ENCODE data around the gene ROR1.

Gene ROR1

GRCh38 chr1:64135462-64136223 is 361.8 kb downstream of the ROR1 start:
- Mint-ChIP-seq H3K4me3 (no peak overlapping the region), H3K36me3 (no peaks in the 10 kb centered on the region), H3K9me3 (no peaks in the 10 kb centered on the region), H3K27me3 (peaks cover 2% of the 10 kb centered on the region), H3K4me1 (no peaks in the 10 kb centered on the region), H3K27ac (no peak overlapping the region)
- ATAC-seq (ENCODE audit: low read depth), result no peak
- DNase-seq (ENCODE audit: low spot score in 2 of 2), result no peak

GRCh38 chr1:64136296-64136695 is 362.5 kb downstream of the ROR1 start:
- DNase-seq (ENCODE audit: low spot score in 2 of 2) (no peak), ATAC-seq (ENCODE audit: low read depth) (no peak)
- peaks cover 2% of the 10 kb centered on the region for H3K27me3 Mint-ChIP-seq
- no peak overlapping the region for H3K27ac Mint-ChIP-seq
- no peaks in the 10 kb centered on the region for H3K9me3 Mint-ChIP-seq
- H3K36me3 Mint-ChIP-seq, result no peaks in the 10 kb centered on the region
- no peaks in the 10 kb centered on the region for H3K4me1 Mint-ChIP-seq
- no peak overlapping the region for H3K4me3 Mint-ChIP-seq

- Mint-ChIP-seq H3K27me3 (peaks cover 2% of the 10 kb centered on the region), H3K4me1 (no peaks in the 10 kb centered on the region), H3K36me3 (no peaks in the 10 kb centered on the region), H3K27ac (no peak overlapping the region), H3K9me3 (no peaks in the 10 kb centered on the region), H3K4me3 (no peak overlapping the region)
- DNase-seq (ENCODE audit: low spot score in 2 of 2) (peak; percentile 61 to 62), ATAC-seq (ENCODE audit: low read depth) (peak; percentile 55)
These were observed 363.1 kb downstream of the ROR1 start for GRCh38 chr1:64136752-64137411.

GRCh38 chr1:64137412-64137803 is 363.6 kb downstream of the ROR1 start:
- Mint-ChIP-seq H3K4me1 (no peaks in the 10 kb centered on the region), H3K9me3 (no peaks in the 10 kb centered on the region), H3K27me3 (peaks cover 2% of the 10 kb centered on the region), H3K36me3 (no peaks in the 10 kb centered on the region), H3K27ac (no peak overlapping the region), H3K4me3 (no peak overlapping the region)
- no peak for DNase-seq (ENCODE audit: low spot score in 2 of 2)
- no peak for ATAC-seq (ENCODE audit: low read depth)

GRCh38 chr1:64139877-64140276 is 366.1 kb downstream of the ROR1 start:
- Mint-ChIP-seq H3K4me3 (no peak overlapping the region), H3K9me3 (no peaks in the 10 kb centered on the region), H3K4me1 (no peaks in the 10 kb centered on the region), H3K27ac (no peak overlapping the region), H3K27me3 (peaks cover 7% of the 10 kb centered on the region), H3K36me3 (no peaks in the 10 kb centered on the region)
- no peak for DNase-seq (ENCODE audit: low spot score in 2 of 2)
- ATAC-seq (ENCODE audit: low read depth), result no peak

- no peaks in the 10 kb centered on the region for H3K4me1 Mint-ChIP-seq
- H3K9me3 Mint-ChIP-seq, result no peaks in the 10 kb centered on the region
- no peak overlapping the region for H3K27ac Mint-ChIP-seq
- no peak for ATAC-seq (ENCODE audit: low read depth)
- H3K4me3 Mint-ChIP-seq, result no peak overlapping the region
- no peaks in the 10 kb centered on the region for H3K36me3 Mint-ChIP-seq
- peaks cover 7% of the 10 kb centered on the region for H3K27me3 Mint-ChIP-seq
- no peak for DNase-seq (ENCODE audit: low spot score in 2 of 2)
These were observed 366.8 kb downstream of the ROR1 start for GRCh38 chr1:64140596-64140995.

- H3K36me3 Mint-ChIP-seq, result no peaks in the 10 kb centered on the region
- no peaks in the 10 kb centered on the region for H3K4me1 Mint-ChIP-seq
- H3K9me3 Mint-ChIP-seq, result no peaks in the 10 kb centered on the region
- no peak overlapping the region for H3K4me3 Mint-ChIP-seq
- no peak for DNase-seq (ENCODE audit: low spot score in 2 of 2)
- no peak overlapping the region for H3K27ac Mint-ChIP-seq
- no peak for ATAC-seq (ENCODE audit: low read depth)
- H3K27me3 Mint-ChIP-seq, result peaks cover 5% of the 10 kb centered on the region
These were observed 373.4 kb downstream of the ROR1 start for GRCh38 chr1:64147045-64147724.

GRCh38 chr1:64147759-64148158 is 373.9 kb downstream of the ROR1 start:
- Mint-ChIP-seq H3K4me3 (no peak overlapping the region), H3K27ac (no peak overlapping the region), H3K27me3 (peaks cover 5% of the 10 kb centered on the region), H3K9me3 (no peaks in the 10 kb centered on the region), H3K4me1 (no peaks in the 10 kb centered on the region), H3K36me3 (no peaks in the 10 kb centered on the region)
- ATAC-seq (ENCODE audit: low read depth) (no peak), DNase-seq (ENCODE audit: low spot score in 2 of 2) (no peak)

GRCh38 chr1:64150266-64150665 is 376.4 kb downstream of the ROR1 start:
- no peaks in the 10 kb centered on the region for H3K9me3 Mint-ChIP-seq
- H3K27ac Mint-ChIP-seq, result no peak overlapping the region
- no peak for DNase-seq (ENCODE audit: low spot score in 2 of 2)
- H3K36me3 Mint-ChIP-seq, result no peaks in the 10 kb centered on the region
- no peak for ATAC-seq (ENCODE audit: low read depth)
- H3K4me3 Mint-ChIP-seq, result no peak overlapping the region
- no peaks in the 10 kb centered on the region for H3K4me1 Mint-ChIP-seq
- no peaks in the 10 kb centered on the region for H3K27me3 Mint-ChIP-seq

- H3K27me3 Mint-ChIP-seq, result no peaks in the 10 kb centered on the region
These were observed 377.0 kb downstream of the ROR1 start for GRCh38 chr1:64150729-64151230.

GRCh38 chr1:64155278-64155677 is 381.5 kb downstream of the ROR1 start:
- ATAC-seq (ENCODE audit: low read depth), result no peak
- H3K27ac Mint-ChIP-seq, result no peak overlapping the region
- no peak for DNase-seq (ENCODE audit: low spot score in 2 of 2)
- no peaks in the 10 kb centered on the region for H3K36me3 Mint-ChIP-seq
- no peak overlapping the region for H3K4me3 Mint-ChIP-seq
- no peaks in the 10 kb centered on the region for H3K9me3 Mint-ChIP-seq
- no peaks in the 10 kb centered on the region for H3K4me1 Mint-ChIP-seq
- peaks cover 6% of the 10 kb centered on the region for H3K27me3 Mint-ChIP-seq

More at GRCh38 chr1:64150729-64151230, 377.0 kb downstream of the ROR1 start:
- ATAC-seq (ENCODE audit: low read depth) (no peak), DNase-seq (ENCODE audit: low spot score in 2 of 2) (no peak)
- no peak overlapping the region for H3K4me3 Mint-ChIP-seq
- H3K36me3 Mint-ChIP-seq, result no peaks in the 10 kb centered on the region
- no peaks in the 10 kb centered on the region for H3K4me1 Mint-ChIP-seq
- no peak overlapping the region for H3K27ac Mint-ChIP-seq
- no peaks in the 10 kb centered on the region for H3K9me3 Mint-ChIP-seq

- Mint-ChIP-seq H3K4me3 (no peak overlapping the region), H3K36me3 (no peaks in the 10 kb centered on the region), H3K27ac (no peak overlapping the region), H3K4me1 (no peaks in the 10 kb centered on the region), H3K27me3 (peaks cover 10% of the 10 kb centered on the region), H3K9me3 (no peaks in the 10 kb centered on the region)
- DNase-seq (ENCODE audit: low spot score in 2 of 2) (no peak), ATAC-seq (ENCODE audit: low read depth) (no peak)
These were observed 387.6 kb downstream of the ROR1 start for GRCh38 chr1:64161357-64161941.

- Mint-ChIP-seq H3K4me3 (no peak overlapping the region), H3K4me1 (no peaks in the 10 kb centered on the region), H3K27me3 (peaks cover 10% of the 10 kb centered on the region), H3K9me3 (no peaks in the 10 kb centered on the region), H3K36me3 (no peaks in the 10 kb centered on the region), H3K27ac (no peak overlapping the region)
- DNase-seq (ENCODE audit: low spot score in 2 of 2) (no peak), ATAC-seq (ENCODE audit: low read depth) (no peak)
These were observed 388.3 kb downstream of the ROR1 start for GRCh38 chr1:64162151-64162550.

GRCh38 chr1:64162804-64163203 is 389.0 kb downstream of the ROR1 start:
- no peak overlapping the region for H3K4me3 Mint-ChIP-seq
- H3K36me3 Mint-ChIP-seq, result no peaks in the 10 kb centered on the region
- no peaks in the 10 kb centered on the region for H3K9me3 Mint-ChIP-seq
- H3K27ac Mint-ChIP-seq, result no peak overlapping the region
- ATAC-seq (ENCODE audit: low read depth), result no peak
- DNase-seq (ENCODE audit: low spot score in 2 of 2), result no peak
- H3K27me3 Mint-ChIP-seq, result peaks cover 6% of the 10 kb centered on the region
- no peaks in the 10 kb centered on the region for H3K4me1 Mint-ChIP-seq

Measured in memory B cell (primary cell).